Neural cell (in vitro differentiated cells): Measurements from ENCODE around the gene WTAP. TPM values are rescaled to one million over a fixed set of nuclear protein-coding genes. Genes with fewer than 3 reads are reported as not detected.

ENCODE experiments used
- H2AFZ ChIP-seq: fragments of 200-600, 300-800 bp; sonication (generic), shearing (Covaris generic); 2 replicates; pipeline ENCODE4 v1.6.0; 2014; ENCODE audit warnings: low read depth, mild to moderate bottlenecking, antibody characterized with exemption, low read length, moderate library complexity
- H3F3A ChIP-seq: fragments of 200-600 bp; shearing (Covaris generic); 2 replicates; pipeline ENCODE4 v1.6.1; 2016; ENCODE audit warnings: mild to moderate bottlenecking, moderate library complexity, mixed read lengths, antibody characterized with exemption, low read length; ENCODE audit not compliant: insufficient read depth, poor library complexity, severe bottlenecking
- H3K27ac ChIP-seq: fragments of 200-600, 300-800 bp; sonication (generic), shearing (Covaris generic); 2 replicates; pipeline ENCODE4 v1.5.1; 2014; ENCODE audit warnings: mild to moderate bottlenecking, low read length, moderate library complexity
- H3K27me3 ChIP-seq: fragments of 300-800, 200-600 bp; sonication (generic), shearing (Covaris generic); 2 replicates; pipeline ENCODE4 v1.6.0; 2014; ENCODE audit warnings: mild to moderate bottlenecking, low read depth, low read length, moderate library complexity; ENCODE audit not compliant: insufficient read depth
- H3K36me3 ChIP-seq: fragments of 300-800, 200-600 bp; sonication (generic), shearing (Covaris generic); 2 replicates; pipeline ENCODE4 v1.5.1; 2014; ENCODE audit warnings: mild to moderate bottlenecking, antibody characterized with exemption, low read length, moderate library complexity; ENCODE audit not compliant: insufficient read depth
- H3K4me2 ChIP-seq: fragments of 300-800, 200-600 bp; sonication (generic), shearing (Covaris generic); 2 replicates; pipeline ENCODE4 v1.6.0; 2014; ENCODE audit warnings: mild to moderate bottlenecking, low read length
- H3K4me3 ChIP-seq: fragments of 300-800, 200-600 bp; sonication (generic), shearing (Covaris generic); 2 replicates; pipeline ENCODE4 v1.5.1; 2014; ENCODE audit warnings: mild to moderate bottlenecking, low read length, moderate library complexity
- H3K79me2 ChIP-seq: fragments of 200-600 bp; shearing (Covaris generic); replicated peaks from 2 replicates; pipeline ENCODE4 v1.6.0; 2014; ENCODE audit warnings: mild to moderate bottlenecking, low read length, moderate library complexity; ENCODE audit not compliant: insufficient read depth
- H3K9ac ChIP-seq: fragments of 300-800, 200-600 bp; sonication (generic), shearing (Covaris generic); 2 replicates; pipeline ENCODE4 v1.6.1; 2016; ENCODE audit warnings: mild to moderate bottlenecking, low read length, mixed read lengths
- H3K9me2 ChIP-seq: fragments of 200-600 bp; shearing (Covaris generic); 2 replicates; pipeline ENCODE4 v1.6.1; 2016; ENCODE audit warnings: mild to moderate bottlenecking, low read length, mixed read lengths; ENCODE audit not compliant: insufficient read depth
- H3K9me3 ChIP-seq: fragments of 200-600, 300-800 bp; sonication (generic), shearing (Covaris generic); 2 replicates; pipeline ENCODE4 v1.6.1; 2016; ENCODE audit warnings: mild to moderate bottlenecking, mixed run types, low read length, moderate library complexity, mixed read lengths
- H4K20me1 ChIP-seq: fragments of 200-600 bp; shearing (Covaris generic); 2 replicates; pipeline ENCODE4 v1.6.1; 2016; ENCODE audit warnings: mild to moderate bottlenecking, mixed run types; ENCODE audit not compliant: insufficient read depth
- EP300 ChIP-seq: fragments of 450-650 bp; conservative IDR thresholded peaks from 2 replicates; pipeline ENCODE4 v1.6.1; 2014; ENCODE audit warnings: antibody characterized with exemption, mild to moderate bottlenecking, moderate library complexity; ENCODE audit not compliant: poor library complexity, severe bottlenecking
- EZH2 ChIP-seq: fragments of 200-600, 300-800 bp; shearing (Covaris generic), sonication (generic); IDR thresholded peaks from 2 replicates; pipeline ENCODE4 v1.6.1; 2014; ENCODE audit warnings: antibody characterized with exemption, low read length, borderline replicate concordance, mild to moderate bottlenecking; ENCODE audit not compliant: insufficient read depth, poor library complexity, severe bottlenecking
- MXI1 ChIP-seq: fragments of 450-650 bp; conservative IDR thresholded peaks from 2 replicates; pipeline ENCODE4 v1.6.1; 2014; ENCODE audit warnings: antibody characterized with exemption, mild to moderate bottlenecking; ENCODE audit not compliant: poor library complexity, severe bottlenecking
- POLR2AphosphoS5 ChIP-seq: IDR thresholded peaks from 2 replicates; pipeline ENCODE4 v1.6.1; 2012
- RAD21 ChIP-seq: fragments of 450-650 bp; conservative IDR thresholded peaks from 2 replicates; pipeline ENCODE4 v1.6.1; 2014; ENCODE audit warnings: antibody characterized with exemption, mild to moderate bottlenecking, moderate library complexity
- SMC3 ChIP-seq: fragments of 450-650 bp; conservative IDR thresholded peaks from 2 replicates; pipeline ENCODE4 v1.6.1; 2014; ENCODE audit warnings: antibody characterized with exemption, mild to moderate bottlenecking, moderate library complexity; ENCODE audit not compliant: poor library complexity
- TAF1 ChIP-seq: IDR thresholded peaks from 2 replicates; pipeline ENCODE4 v1.6.1; 2012; ENCODE audit warnings: low read depth
- polyA plus RNA-seq: library from polyadenylated mRNA; depleted of rRNA; stranded (reverse); fragments of >200 nt; gene quantifications from 2 replicates; pipeline ENCODE4 v1.2.3, GENCODE V29; 2014
- TF ChIP-seq, protein P1 (sequence below): fragments of 450-650 bp; IDR thresholded peaks from 2 replicates; pipeline ENCODE4 v1.5.1; 2014; ENCODE audit warnings: antibody characterized with exemption, mild to moderate bottlenecking, moderate library complexity; ENCODE audit not compliant: poor library complexity, severe bottlenecking
- TF ChIP-seq, protein P2 (sequence below): IDR thresholded peaks from 2 replicates; pipeline ENCODE4 v1.6.1; 2012; ENCODE audit warnings: borderline replicate concordance

The WTAP gene
- polyA plus RNA-seq, 1 donor from 2014 or later = 94.1 TPM

DNA sequence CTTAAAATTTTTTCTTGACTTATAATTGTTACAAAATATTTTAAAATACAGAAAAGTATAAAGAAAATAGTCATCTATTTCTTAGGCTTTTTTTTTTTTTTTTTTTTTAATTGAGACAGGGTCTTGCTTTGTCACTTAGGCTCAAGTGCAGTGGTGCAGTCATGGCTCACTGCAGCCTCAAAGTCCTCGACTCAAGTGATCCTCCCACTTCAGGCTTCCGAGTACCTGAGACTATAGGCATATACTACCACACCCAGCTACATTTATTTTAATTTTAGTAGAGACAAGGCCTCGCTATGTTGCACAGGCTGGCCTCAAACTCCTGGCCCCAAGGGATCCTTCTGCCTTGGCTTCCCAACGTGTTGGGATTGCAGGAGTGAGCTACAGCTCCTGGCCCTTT, 29.2 kb downstream of the WTAP start:
- TF ChIP-seq, protein P1, sequence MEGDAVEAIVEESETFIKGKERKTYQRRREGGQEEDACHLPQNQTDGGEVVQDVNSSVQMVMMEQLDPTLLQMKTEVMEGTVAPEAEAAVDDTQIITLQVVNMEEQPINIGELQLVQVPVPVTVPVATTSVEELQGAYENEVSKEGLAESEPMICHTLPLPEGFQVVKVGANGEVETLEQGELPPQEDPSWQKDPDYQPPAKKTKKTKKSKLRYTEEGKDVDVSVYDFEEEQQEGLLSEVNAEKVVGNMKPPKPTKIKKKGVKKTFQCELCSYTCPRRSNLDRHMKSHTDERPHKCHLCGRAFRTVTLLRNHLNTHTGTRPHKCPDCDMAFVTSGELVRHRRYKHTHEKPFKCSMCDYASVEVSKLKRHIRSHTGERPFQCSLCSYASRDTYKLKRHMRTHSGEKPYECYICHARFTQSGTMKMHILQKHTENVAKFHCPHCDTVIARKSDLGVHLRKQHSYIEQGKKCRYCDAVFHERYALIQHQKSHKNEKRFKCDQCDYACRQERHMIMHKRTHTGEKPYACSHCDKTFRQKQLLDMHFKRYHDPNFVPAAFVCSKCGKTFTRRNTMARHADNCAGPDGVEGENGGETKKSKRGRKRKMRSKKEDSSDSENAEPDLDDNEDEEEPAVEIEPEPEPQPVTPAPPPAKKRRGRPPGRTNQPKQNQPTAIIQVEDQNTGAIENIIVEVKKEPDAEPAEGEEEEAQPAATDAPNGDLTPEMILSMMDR = no peak
- no peak for TF ChIP-seq POLR2AphosphoS5
- TF ChIP-seq TAF1 = no peak
- no peak for TF ChIP-seq RAD21
- no peak for TF ChIP-seq EZH2
- TF ChIP-seq SMC3 = no peak
- TF ChIP-seq EP300 = no peak
- TF ChIP-seq MXI1 = no peak
- TF ChIP-seq, protein P2, sequence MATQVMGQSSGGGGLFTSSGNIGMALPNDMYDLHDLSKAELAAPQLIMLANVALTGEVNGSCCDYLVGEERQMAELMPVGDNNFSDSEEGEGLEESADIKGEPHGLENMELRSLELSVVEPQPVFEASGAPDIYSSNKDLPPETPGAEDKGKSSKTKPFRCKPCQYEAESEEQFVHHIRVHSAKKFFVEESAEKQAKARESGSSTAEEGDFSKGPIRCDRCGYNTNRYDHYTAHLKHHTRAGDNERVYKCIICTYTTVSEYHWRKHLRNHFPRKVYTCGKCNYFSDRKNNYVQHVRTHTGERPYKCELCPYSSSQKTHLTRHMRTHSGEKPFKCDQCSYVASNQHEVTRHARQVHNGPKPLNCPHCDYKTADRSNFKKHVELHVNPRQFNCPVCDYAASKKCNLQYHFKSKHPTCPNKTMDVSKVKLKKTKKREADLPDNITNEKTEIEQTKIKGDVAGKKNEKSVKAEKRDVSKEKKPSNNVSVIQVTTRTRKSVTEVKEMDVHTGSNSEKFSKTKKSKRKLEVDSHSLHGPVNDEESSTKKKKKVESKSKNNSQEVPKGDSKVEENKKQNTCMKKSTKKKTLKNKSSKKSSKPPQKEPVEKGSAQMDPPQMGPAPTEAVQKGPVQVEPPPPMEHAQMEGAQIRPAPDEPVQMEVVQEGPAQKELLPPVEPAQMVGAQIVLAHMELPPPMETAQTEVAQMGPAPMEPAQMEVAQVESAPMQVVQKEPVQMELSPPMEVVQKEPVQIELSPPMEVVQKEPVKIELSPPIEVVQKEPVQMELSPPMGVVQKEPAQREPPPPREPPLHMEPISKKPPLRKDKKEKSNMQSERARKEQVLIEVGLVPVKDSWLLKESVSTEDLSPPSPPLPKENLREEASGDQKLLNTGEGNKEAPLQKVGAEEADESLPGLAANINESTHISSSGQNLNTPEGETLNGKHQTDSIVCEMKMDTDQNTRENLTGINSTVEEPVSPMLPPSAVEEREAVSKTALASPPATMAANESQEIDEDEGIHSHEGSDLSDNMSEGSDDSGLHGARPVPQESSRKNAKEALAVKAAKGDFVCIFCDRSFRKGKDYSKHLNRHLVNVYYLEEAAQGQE = no peak
- H3K36me3 ChIP-seq = peaks cover 8% of the 10 kb centered on the region
- no peaks in the 10 kb centered on the region for H3F3A ChIP-seq
- peaks cover 8% of the 10 kb centered on the region for H4K20me1 ChIP-seq
- H3K4me3 ChIP-seq = no peak overlapping the region
- no peaks in the 10 kb centered on the region for H3K9me2 ChIP-seq
- H3K27ac ChIP-seq = no peak overlapping the region
- no peak overlapping the region for H3K9ac ChIP-seq
- H3K9me3 ChIP-seq = no peaks in the 10 kb centered on the region
- H3K4me2 ChIP-seq = no peak overlapping the region
- no peak overlapping the region for H2AFZ ChIP-seq
- H3K27me3 ChIP-seq = no peaks in the 10 kb centered on the region
- no peaks in the 10 kb centered on the region for H3K79me2 ChIP-seq

DNA sequence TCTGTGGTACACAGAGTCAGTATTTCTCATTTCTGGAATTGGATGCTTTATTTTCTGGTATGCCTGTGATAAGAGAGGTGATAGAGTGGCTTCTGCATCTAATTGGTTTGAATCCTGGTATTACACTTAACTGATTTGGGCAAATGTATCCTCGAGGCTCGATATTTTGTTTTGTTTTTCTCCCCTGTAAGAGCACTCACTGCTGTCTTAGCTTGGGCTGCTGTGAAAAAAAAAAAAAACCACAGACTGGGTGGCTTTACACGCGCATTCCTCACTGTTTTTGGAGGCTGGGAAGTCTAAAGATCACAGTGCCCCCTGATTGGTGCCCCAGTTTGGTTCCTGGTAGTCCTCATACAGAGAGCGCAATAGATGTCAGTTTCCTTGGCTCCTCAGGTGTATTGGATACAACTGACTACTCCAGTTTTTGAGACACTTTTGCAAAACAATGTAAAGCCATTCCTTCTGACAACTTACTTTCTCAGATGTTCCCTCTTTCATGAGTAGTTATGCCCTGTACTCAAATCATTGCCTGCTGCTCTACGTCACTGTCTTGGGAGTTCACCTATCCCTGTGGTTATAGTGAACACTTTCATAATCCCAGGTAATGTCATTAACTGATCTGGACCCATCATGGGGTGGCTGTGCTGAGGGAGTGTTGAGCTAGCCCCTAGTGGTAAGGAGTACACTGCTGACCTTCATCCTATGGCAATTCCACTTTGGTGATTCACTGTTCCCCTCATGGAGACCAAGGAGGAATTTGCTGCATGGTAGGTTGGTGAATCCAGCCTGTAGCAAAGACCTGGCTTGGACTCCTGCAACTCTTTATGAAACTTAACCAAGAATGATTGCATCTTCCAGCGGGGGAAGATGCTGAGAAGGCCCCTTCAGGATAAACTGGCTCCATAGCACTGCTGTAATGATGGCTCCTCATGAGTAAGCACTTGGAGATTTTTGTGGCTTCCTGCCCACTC, 31.0 kb downstream of the WTAP start:
- Histone ChIP-seq H3K9me2 (no peaks in the 10 kb centered on the region), H2AFZ (no peak overlapping the region), H3K4me3 (no peak overlapping the region), H3K79me2 (peaks cover 7% of the 10 kb centered on the region), H3K4me2 (no peak overlapping the region), H3F3A (no peaks in the 10 kb centered on the region), H3K9me3 (no peaks in the 10 kb centered on the region), H4K20me1 (peaks cover 8% of the 10 kb centered on the region), H3K27me3 (no peaks in the 10 kb centered on the region), H3K27ac (no peak overlapping the region), H3K36me3 (peaks cover 8% of the 10 kb centered on the region), H3K9ac (no peak overlapping the region)
- TF ChIP-seq, protein P1 = no peak
- no peak for TF ChIP-seq EP300
- TF ChIP-seq, protein P2 = no peak
- TF ChIP-seq RAD21 = no peak
- no peak for TF ChIP-seq MXI1
- TF ChIP-seq EZH2 = no peak
